Fibroblast of the aortic adventitia (primary cell): ENCODE results near the gene TERB1. TPM values are rescaled to one million over a fixed set of nuclear protein-coding genes. Genes with fewer than 3 reads are reported as not detected.

Source experiments
- DNase-seq: peaks from one replicate; pipeline ENCODE4 v3.0.0-alpha.2; 2010; ENCODE audit warnings: low read depth
- H3K4me3 ChIP-seq: 2 replicates; pipeline ENCODE4 v1.5.1; 2011; ENCODE audit warnings: low read depth, mild to moderate bottlenecking, control low read depth, low read length, moderate library complexity
- total RNA-seq: library from RNA; depleted of rRNA; stranded (reverse); fragments of >200 nt; gene quantifications from 2 replicates; pipeline ENCODE4 v1.2.3, GENCODE V29; 2012; ENCODE audit warnings: low replicate concordance
- TF ChIP-seq, protein P1 (sequence below): IDR thresholded peaks from 2 replicates; pipeline ENCODE4 v1.5.1; 2011; ENCODE audit warnings: mild to moderate bottlenecking, low read length, control low read depth, inconsistent platforms; ENCODE audit not compliant: insufficient read depth

The TERB1 gene
- total RNA-seq, 1 donor = 0.09 TPM

DNA sequence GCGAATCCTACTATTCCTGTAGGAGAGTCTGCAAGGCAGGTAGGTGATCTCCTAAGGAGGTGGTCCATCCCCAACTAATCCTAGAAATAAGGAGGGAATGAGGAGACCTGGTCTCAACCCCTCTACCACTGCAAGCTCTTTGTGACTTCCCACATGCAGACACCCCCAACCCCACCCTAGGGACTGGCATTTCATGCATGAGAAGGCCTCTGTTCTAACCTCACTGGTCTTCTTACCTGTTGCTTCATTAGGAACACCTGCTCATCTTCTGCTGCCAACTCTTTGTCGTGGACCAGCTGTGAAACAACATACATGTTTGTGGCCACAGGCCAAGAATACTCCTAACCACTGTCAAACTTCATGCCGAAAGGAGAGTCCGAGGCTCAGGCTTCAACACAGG, 72.6 kb downstream of the TERB1 start:
- TF ChIP-seq, protein P1, sequence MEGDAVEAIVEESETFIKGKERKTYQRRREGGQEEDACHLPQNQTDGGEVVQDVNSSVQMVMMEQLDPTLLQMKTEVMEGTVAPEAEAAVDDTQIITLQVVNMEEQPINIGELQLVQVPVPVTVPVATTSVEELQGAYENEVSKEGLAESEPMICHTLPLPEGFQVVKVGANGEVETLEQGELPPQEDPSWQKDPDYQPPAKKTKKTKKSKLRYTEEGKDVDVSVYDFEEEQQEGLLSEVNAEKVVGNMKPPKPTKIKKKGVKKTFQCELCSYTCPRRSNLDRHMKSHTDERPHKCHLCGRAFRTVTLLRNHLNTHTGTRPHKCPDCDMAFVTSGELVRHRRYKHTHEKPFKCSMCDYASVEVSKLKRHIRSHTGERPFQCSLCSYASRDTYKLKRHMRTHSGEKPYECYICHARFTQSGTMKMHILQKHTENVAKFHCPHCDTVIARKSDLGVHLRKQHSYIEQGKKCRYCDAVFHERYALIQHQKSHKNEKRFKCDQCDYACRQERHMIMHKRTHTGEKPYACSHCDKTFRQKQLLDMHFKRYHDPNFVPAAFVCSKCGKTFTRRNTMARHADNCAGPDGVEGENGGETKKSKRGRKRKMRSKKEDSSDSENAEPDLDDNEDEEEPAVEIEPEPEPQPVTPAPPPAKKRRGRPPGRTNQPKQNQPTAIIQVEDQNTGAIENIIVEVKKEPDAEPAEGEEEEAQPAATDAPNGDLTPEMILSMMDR = no peak
- no peak for DNase-seq
- H3K4me3 ChIP-seq = no peak overlapping the region

GRCh38 chr16:66728117-66728787, 73.1 kb downstream of the TERB1 start:
- peak; percentile 84 for DNase-seq
- H3K4me3 ChIP-seq = no peak overlapping the region
- TF ChIP-seq, protein P1 = peak; percentile 59

DNA sequence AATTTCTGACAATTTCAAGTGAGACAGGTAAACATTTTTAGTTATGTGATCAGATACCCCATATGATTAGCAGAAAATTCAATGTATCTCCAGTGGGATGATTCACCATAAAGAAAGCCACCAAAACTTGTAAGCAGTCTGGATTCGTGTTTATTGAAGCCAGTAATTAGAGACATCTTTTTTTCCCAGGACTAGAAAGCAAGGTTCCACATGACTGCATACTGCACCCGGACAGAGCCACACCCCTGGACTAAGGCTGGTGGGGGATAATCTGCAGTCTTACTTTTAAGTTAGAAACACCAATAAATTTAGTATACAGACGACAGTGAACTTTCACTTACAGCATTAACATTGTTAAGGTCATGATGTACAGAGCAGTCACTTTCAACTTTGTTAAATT, 80.6 kb downstream of the TERB1 start:
- DNase-seq = no peak
- no peak overlapping the region for H3K4me3 ChIP-seq
- TF ChIP-seq, protein P1 = no peak

- DNase-seq = no peak
- no peak overlapping the region for H3K4me3 ChIP-seq
- TF ChIP-seq, protein P1 = no peak
These were observed 82.1 kb downstream of the TERB1 start for GRCh38 chr16:66719246-66719645.

DNA sequence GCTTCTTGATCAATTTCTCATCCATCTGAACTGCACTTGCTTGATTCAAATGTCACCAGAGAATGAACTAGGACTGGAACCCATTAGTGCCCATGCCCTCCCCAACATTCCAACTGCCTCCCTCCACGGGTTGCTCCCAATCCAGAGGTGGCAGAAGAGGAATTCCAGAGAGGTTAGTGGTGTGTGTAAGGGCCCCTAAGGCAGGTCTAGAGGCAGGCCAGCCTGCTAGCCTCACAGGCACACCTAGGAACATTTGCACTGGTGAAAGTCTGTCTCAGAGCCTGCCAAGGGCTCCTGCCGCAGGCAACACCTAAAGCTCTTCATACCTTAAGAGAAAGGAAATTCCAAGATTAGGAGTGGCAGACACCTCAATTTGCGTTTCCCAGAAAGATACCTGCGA, 83.6 kb downstream of the TERB1 start:
- no peak overlapping the region for H3K4me3 ChIP-seq
- TF ChIP-seq, protein P1 = no peak
- no peak for DNase-seq

DNA sequence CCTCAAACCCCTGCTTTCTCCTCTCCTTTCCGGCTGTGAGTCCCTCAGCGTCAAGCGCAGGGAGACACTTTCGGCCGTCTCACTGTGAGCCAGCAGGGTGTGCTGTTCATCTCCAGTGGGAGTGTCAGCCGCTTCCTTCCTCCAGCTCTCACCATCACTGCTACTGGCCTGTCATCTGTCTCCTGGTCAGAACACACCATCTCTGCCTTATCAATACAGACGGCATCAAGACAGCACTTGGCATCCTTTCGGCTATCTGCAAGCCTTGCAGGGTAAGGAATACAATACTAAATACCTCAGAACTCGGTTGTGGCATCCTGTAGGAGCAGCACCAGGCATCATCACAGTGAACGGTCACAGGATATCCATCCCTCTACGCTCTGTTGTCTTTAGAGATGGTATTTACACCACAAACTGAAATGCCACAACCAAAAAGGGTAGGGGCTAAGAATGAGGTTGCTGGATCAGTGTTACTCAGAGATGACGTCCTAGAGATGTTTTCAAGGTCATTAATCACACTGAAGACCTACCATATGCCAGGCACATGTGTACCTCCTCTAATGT, 84.2 kb downstream of the TERB1 start:
- no peak for DNase-seq
- H3K4me3 ChIP-seq = no peak overlapping the region
- TF ChIP-seq, protein P1 = peak; percentile 53
